HG03520 (cell line): ENCODE results near the gene RPS6KA4.
"Not testable (repeated sequence)": the region's sequence is repeated elsewhere in the genome, so short reads cannot be mapped to it uniquely, and the experiment has no call there.

Source experiments
- ATAC-seq: cut with Tn5 transposase; IDR thresholded peaks from one replicate; pipeline ENCODE4 v1.9.1; 2021; ENCODE audit warnings: mild to moderate bottlenecking, moderate library complexity; ENCODE audit not compliant: unreplicated experiment

RPS6KA4 gene

DNA sequence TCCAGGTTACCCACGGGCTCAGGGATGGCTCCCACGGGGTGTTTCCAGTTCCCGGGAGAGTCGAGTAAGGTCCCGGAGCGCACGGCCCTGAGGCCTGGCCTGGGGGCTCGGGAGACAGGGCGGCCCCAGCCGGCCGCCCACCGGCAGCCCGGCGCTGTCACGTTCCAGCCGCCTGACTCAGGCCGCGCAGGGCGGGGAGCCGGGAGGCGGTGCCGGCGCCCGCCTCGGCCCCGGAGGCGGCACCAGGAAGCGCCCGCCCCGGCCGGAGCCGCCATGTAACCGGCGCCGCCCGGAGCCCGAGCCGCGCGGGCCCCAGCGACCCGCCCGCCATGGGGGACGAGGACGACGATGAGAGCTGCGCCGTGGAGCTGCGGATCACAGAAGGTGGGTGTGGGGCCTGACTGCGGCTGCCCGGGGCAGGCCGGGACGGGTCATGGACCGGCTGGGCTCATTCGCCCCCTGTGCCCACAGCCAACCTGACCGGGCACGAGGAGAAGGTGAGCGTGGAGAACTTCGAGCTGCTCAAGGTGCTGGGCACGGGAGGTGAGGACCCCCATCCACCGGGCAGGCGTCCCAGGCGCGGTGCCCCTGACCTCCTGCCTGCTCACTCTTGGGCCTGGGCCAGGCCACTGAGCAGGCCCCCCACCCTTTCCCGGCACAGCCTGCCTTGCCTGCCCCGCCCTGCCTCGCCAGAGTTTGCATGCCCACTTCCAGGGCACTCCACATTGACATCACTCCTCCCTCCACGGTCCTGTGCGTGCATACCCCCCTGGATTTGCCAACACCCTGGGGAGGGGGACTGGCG lies at the start of gene RPS6KA4:
Gene RPS6KA4 (plus strand): TSS at position 256 of the 805 bp plus-strand sequence. CDS start 74 bp downstream, at position 330.
- ATAC-seq: peak; percentile 52

DNA sequence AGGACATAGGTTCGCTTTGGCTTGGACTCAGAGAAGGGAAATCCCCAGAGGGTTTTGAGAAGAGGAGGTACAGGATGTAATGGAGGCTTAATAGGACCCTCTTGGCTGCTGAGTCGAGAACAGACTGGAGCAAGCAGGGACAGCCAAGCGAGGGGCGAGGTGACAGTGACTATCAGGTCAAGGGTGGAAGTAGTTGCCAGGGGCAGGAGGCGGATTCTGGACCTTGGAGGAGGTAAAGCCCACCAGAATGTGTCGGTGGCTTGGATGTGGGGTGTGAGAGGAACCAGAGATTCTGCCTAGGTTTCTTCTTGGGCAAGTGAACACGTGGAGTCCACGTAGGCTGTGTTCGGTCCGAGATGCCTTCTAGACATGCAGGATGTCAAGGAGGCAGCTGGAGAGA lies 46.0 kb upstream of the RPS6KA4 start:
- no peak for ATAC-seq

DNA sequence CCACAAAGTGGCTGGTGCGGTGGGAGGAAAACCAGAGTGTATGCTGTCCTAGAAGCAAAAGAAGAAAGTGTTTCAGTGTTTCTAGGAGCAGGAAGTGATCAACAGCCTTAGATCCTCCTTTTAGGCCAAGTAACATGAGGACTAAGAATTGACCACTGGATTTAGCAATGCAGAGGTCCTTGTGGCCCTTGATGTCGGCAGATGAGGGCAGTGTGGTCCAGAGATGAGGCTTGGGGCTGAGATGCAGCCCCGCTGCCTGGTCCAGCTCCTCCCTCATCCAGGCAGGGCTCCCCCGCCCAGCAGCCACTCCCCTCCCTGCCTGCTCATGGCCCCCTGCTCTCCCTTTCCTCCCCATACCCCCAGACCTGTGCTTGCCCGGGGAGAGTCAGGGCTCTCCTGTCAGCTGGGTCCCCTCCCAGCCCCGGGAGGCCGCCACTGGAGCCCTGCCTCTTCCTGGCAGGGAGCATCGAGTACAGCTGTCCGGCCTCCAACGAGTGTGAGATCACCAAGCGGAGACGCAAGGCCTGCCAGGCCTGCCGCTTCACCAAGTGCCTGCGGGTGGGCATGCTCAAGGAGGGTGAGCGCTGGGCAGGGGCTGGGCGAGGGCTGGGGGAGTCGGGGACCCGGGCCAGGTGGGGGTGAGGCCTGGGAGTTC lies 45.3 kb upstream of the RPS6KA4 start:
- no peak for ATAC-seq

GRCh38 chr11:64314146-64314804 lies 44.7 kb upstream of the RPS6KA4 start:
- no peak for ATAC-seq

- ATAC-seq: no peak
These were observed 44.0 kb upstream of the RPS6KA4 start for GRCh38 chr11:64314805-64315561.

DNA sequence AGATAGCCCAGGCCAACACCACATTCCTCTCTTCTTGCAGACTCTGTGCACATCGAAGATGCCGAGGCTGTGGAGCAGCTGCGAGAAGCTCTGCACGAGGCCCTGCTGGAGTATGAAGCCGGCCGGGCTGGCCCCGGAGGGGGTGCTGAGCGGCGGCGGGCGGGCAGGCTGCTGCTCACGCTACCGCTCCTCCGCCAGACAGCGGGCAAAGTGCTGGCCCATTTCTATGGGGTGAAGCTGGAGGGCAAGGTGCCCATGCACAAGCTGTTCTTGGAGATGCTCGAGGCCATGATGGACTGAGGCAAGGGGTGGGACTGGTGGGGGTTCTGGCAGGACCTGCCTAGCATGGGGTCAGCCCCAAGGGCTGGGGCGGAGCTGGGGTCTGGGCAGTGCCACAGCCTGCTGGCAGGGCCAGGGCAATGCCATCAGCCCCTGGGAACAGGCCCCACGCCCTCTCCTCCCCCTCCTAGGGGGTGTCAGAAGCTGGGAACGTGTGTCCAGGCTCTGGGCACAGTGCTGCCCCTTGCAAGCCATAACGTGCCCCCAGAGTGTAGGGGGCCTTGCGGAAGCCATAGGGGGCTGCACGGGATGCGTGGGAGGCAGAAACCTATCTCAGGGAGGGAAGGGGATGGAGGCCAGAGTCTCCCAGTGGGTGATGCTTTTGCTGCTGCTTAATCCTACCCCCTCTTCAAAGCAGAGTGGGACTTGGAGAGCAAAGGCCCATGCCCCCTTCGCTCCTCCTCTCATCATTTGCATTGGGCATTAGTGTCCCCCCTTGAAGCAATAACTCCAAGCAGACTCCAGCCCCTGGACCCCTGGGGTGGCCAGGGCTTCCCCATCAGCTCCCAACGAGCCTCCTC lies 43.1 kb upstream of the RPS6KA4 start:
- ATAC-seq: not testable (repeated sequence)

DNA sequence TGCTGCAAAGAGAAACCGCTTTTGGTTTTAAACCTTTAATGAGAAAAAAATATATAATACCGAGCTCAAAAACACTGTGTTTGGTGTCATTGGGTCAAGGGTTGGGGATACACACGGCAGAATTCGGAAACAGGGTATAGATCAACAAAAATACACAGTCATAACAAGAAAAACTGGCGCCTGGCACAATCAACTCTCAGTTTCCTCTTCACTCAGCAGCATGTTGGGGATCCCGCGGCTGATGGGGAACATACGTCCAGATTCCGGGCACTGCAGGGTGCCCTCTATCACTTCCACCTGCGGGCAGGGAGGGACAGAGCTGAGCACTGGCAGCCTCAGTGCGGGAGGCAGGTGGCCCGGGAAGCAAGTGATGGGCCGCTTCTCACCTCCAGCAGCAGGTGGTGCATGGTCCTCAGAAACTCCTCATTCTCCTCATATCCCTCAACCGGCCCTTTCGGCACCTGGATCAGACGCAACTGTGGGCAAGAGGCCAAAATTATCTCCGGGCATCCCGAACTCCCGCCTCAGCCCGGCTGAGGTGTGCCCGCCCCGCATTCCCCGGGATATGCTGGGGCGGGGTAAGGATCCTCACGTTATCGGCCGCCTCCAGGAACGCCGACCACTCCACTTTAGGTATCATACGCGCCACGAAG lies 42.2 kb upstream of the RPS6KA4 start:
- ATAC-seq: no peak

- ATAC-seq: peak; percentile 56
These were observed 41.5 kb upstream of the RPS6KA4 start, which contains the start of gene TRMT112 for GRCh38 chr11:64317325-64317960. Gene TRMT112 (minus strand): TSS chr11:64317559. CDS start chr11:64317526, 33 bp downstream.

DNA sequence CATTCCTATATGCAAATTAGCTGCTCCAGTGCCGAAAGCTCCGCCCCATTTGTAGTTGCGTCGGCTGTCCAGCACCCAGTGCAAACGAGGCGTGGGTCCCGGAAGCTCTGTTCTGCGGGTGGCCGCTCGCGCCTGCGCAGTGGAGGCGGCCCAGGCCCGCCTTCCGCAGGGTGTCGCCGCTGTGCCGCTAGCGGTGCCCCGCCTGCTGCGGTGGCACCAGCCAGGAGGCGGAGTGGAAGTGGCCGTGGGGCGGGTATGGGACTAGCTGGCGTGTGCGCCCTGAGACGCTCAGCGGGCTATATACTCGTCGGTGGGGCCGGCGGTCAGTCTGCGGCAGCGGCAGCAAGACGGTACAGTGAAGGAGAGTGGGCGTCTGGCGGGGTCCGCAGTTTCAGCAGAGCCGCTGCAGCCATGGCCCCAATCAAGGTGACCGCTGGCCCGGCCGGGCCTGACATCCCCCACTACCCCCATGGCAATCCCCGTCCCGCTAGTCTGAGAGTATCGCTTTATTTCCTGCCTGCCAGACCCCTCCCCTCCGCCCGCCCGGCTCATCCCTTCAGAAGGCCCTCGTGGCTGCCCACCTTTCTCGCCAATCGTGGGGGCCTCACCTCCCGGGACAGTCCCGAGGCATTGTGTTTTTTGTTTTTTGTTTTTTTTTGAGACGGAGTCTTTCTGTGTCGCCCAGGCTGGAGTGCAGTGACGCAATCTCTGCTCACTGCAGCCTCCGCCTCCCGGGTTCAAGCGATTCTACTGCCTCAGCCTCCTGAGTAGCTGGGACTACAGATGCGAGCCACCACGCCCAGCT lies 40.8 kb upstream of the RPS6KA4 start, which contains the start of gene PRDX5:
Gene PRDX5 (plus strand): TSS at position 161 of the 805 bp plus-strand sequence. CDS start 95 bp downstream, at position 256.
- ATAC-seq: peak; percentile 63

DNA sequence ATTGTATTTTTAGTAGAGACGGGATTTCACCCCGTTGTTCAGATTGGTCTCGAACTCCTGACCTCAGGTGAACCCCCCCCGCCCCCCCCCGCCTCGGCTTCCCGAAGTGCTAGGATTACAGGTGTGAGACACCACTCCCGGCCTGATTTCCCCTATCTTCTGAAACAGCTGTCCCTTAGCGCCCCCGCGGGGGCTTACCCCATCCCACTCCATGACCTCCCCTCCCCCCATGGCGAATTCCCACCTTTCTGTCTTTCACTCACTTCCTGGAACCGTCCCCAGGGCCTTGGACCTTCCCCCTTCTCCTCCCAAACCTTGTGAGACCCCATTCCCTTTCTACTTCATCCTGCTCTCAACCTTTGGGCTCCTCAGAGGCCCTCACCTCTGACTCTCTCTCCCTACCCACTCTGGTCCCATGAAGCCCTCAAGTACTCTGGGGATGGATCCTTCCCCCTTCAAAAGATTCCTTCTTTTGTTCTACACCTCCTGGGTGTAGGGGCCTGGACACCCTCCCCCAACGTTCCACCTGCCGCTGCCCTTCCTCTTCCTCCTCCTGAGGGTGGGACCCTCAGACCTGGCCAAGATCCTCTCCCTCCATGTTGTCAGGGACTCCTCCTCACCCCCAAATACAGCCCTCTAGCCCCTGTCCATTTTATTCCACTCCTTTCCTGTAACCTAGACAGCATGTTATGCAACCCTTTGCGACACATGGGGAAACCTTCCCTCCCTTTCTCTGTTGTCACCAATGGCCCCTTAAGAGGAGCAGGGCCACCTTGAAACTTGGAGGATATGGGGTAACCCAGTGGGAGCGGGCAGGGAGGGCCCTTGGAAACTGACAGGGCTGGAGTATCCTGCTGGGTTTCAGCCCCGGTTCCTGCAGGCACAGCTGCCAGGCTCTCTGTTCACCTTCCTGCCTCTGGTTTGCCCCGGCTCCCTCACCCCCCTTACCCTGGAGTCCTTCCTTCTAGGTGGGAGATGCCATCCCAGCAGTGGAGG lies 39.9 kb upstream of the RPS6KA4 start:
- ATAC-seq: no peak

DNA sequence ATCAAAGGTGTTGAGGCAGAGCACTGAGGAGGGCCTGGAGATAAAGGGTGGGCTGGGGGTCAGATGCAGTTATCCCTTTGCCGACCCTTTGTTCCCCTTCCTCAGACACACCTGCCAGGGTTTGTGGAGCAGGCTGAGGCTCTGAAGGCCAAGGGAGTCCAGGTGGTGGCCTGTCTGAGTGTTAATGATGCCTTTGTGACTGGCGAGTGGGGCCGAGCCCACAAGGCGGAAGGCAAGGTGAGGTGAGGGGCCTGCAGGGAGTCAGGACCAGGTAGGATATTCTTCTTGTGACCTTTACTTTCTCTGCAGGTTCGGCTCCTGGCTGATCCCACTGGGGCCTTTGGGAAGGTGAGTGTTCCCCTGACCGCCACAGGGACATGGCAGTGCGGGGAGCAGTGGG lies 38.4 kb upstream of the RPS6KA4 start:
- no peak for ATAC-seq

- ATAC-seq: no peak
These were observed 37.9 kb upstream of the RPS6KA4 start for GRCh38 chr11:64321026-64321425.

- no peak for ATAC-seq
These were observed 37.4 kb upstream of the RPS6KA4 start for GRCh38 chr11:64321533-64321932.

DNA sequence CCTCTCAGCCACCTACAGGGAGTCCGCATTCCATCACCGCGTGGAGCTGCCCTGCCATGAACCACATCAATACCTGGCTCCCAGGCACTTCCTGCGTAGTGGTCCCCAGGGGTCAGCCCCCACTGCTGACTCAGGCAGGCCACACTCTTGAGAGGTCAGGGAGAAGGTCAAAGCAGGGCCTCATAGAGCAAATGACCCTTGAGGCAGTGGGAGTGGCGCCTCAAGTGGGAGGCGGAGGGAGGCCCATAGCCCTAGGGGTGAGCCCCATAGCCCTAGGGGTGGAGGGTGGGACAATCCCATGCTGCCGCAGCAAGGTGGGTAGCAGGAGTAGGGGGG lies 36.1 kb upstream of the RPS6KA4 start:
- no peak for ATAC-seq

- no peak for ATAC-seq
These were observed 35.6 kb upstream of the RPS6KA4 start for GRCh38 chr11:64323373-64323772.

DNA sequence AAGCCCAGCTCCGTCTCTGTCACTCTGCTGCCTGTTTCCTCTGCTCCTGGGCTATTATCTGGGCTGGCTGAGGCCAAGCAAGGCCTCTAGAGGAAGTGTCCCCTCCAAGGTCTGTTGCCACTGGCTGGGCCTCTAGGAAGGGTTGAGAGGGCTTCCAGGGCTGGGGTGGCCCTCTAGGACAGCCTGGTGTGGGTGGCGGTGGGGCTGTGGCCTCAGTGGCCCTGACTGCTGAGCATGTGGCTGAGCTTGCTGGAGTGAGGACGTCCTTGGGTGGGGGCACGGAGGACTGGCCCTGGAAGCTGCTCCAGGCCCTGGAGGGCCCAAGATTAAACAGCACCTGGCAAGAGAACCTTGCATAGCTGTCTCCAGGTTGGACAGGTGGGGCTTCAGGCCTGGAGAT lies 35.0 kb upstream of the RPS6KA4 start:
- ATAC-seq: not testable (repeated sequence)
